HEK293T (cell line): Measurements from ENCODE around the gene HERC2.
"Not testable (repeated sequence)": the region's sequence is repeated elsewhere in the genome, so short reads cannot be mapped to it uniquely, and the experiment has no call there.

Experiments used
- ARNT ChIP-seq: fragments of 450-650 bp; IDR thresholded peaks from 2 replicates; pipeline ENCODE4 v1.6.1; 2017; ENCODE audit warnings: mild to moderate bottlenecking
- BHLHE40 ChIP-seq: fragments of 450-650 bp; IDR thresholded peaks from 2 replicates; pipeline ENCODE4 v1.6.1; 2016; ENCODE audit warnings: mild to moderate bottlenecking, moderate library complexity, borderline replicate concordance
- CTBP1 ChIP-seq: fragments of 450-650 bp; IDR thresholded peaks from 2 replicates; pipeline ENCODE4 v1.6.1; 2016; ENCODE audit warnings: borderline replicate concordance
- ELF4 ChIP-seq: fragments of 450-650 bp; IDR thresholded peaks from 2 replicates; pipeline ENCODE4 v1.6.1; 2017; ENCODE audit warnings: antibody characterized with exemption
- FOXA1 ChIP-seq: fragments of 450-650 bp; IDR thresholded peaks from 2 replicates; pipeline ENCODE4 v1.6.1; 2016; ENCODE audit warnings: mild to moderate bottlenecking
- FOXK2 ChIP-seq: fragments of 450-650 bp; IDR thresholded peaks from 2 replicates; pipeline ENCODE4 v1.6.1; 2016; ENCODE audit warnings: mild to moderate bottlenecking
- NFRKB ChIP-seq: fragments of 450-650 bp; IDR thresholded peaks from 2 replicates; pipeline ENCODE4 v1.6.1; 2016; ENCODE audit warnings: mild to moderate bottlenecking, moderate library complexity
- SP1 ChIP-seq: fragments of 450-650 bp; IDR thresholded peaks from 2 replicates; pipeline ENCODE4 v1.6.1; 2017
- SUZ12 ChIP-seq: fragments of 450-650 bp; IDR thresholded peaks from 2 replicates; pipeline ENCODE4 v1.6.1; 2016; ENCODE audit warnings: mild to moderate bottlenecking
- TARDBP ChIP-seq: fragments of 450-650 bp; IDR thresholded peaks from 2 replicates; pipeline ENCODE4 v1.6.1; 2016
- ZNF384 ChIP-seq: fragments of 450-650 bp; IDR thresholded peaks from 2 replicates; pipeline ENCODE4 v1.6.1; 2016

DNA sequence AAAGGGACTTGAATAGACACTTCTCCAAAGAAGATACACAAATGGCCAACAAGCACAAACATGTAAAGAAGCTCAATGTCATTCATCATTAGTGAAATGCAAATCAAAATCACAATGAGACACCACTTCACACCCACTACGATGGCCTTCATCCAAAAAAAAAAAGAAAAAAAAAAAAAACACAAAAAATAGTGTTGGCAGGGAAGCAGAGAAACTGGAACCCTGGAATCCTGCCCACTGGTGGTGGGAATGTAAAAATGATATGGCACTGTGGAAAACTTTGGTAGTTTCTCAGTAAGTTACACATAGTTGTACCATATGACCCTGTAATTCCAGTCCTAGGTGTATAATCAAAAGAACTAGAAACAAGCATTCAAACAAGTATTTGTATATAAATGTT lies 94.7 kb downstream of the HERC2 start:
- not testable (repeated sequence) for TF ChIP-seq NFRKB, ZNF384, ARNT, ELF4, SUZ12, SP1, BHLHE40, CTBP1, FOXK2, FOXA1, TARDBP
